ENCODE measurements around the gene INF2.

GRCh38 chr14:104724981-104725771 is 35.8 kb downstream of the INF2 start:
- TF ChIP-seq CREB5 (CRISPR knock-in tag; IDR thresholded peaks at IDR 0.05; ENCODE audit: low read depth): no peak
- no peak for TF ChIP-seq TOX (CRISPR knock-in tag; IDR thresholded peaks at IDR 0.05; ENCODE audit: borderline replicate concordance)
- no peak for TF ChIP-seq PATZ1 (CRISPR knock-in tag; IDR thresholded peaks at IDR 0.05; ENCODE audit: borderline replicate concordance)
- no peak for TF ChIP-seq ZFP30 (CRISPR knock-in tag; IDR thresholded peaks at IDR 0.05)
- no peak for TF ChIP-seq ESRRG (CRISPR knock-in tag; IDR thresholded peaks at IDR 0.05)
- TF ChIP-seq POU6F1 (CRISPR knock-in tag; IDR thresholded peaks at IDR 0.05; ENCODE audit: borderline replicate concordance, low read depth): no peak

Measured in SK-N-SH treated with all-trans-retinoic acid at 6 μM for 48 hours (cell line).